ENCODE results near the gene ALDH2.
A peak's percentile ranks its signal among the peaks of the same experiment; 100 is the strongest.

ALDH2 gene

GRCh38 chr12:111789779-111790178 is 23.0 kb downstream of the ALDH2 start:
- Mint-ChIP-seq H3K27ac (no peak overlapping the region), H3K36me3 (ENCODE audit: low read depth) (peaks cover 45% of the 10 kb centered on the region), H3K4me1 (no peaks in the 10 kb centered on the region), H3K27me3 (ENCODE audit: low read depth, poor library complexity) (no peaks in the 10 kb centered on the region), H3K4me3 (no peak overlapping the region), H3K9me3 (no peaks in the 10 kb centered on the region)
- no peak for TF ChIP-seq CTCF (IDR thresholded peaks at IDR 0.05)
- DNase-seq, result no peak

GRCh38 chr12:111791507-111791906 is 24.8 kb downstream of the ALDH2 start:
- Mint-ChIP-seq H3K9me3 (no peaks in the 10 kb centered on the region), H3K27me3 (ENCODE audit: low read depth, poor library complexity) (no peaks in the 10 kb centered on the region), H3K4me1 (no peaks in the 10 kb centered on the region), H3K27ac (no peak overlapping the region), H3K36me3 (ENCODE audit: low read depth) (peaks cover 35% of the 10 kb centered on the region), H3K4me3 (no peak overlapping the region)
- DNase-seq, result no peak
- TF ChIP-seq CTCF (IDR thresholded peaks at IDR 0.05), result no peak

GRCh38 chr12:111792155-111792855 is 25.6 kb downstream of the ALDH2 start:
- Mint-ChIP-seq H3K4me1 (no peaks in the 10 kb centered on the region), H3K27ac (peak overlapping the region; percentile 42), H3K27me3 (ENCODE audit: low read depth, poor library complexity) (no peaks in the 10 kb centered on the region), H3K4me3 (no peak overlapping the region), H3K36me3 (ENCODE audit: low read depth) (peaks cover 31% of the 10 kb centered on the region), H3K9me3 (no peaks in the 10 kb centered on the region)
- no peak for DNase-seq
- no peak for TF ChIP-seq CTCF (IDR thresholded peaks at IDR 0.05)

GRCh38 chr12:111792856-111793235 is 26.1 kb downstream of the ALDH2 start:
- no peaks in the 10 kb centered on the region for H3K27me3 Mint-ChIP-seq (ENCODE audit: low read depth, poor library complexity)
- H3K4me1 Mint-ChIP-seq, result no peaks in the 10 kb centered on the region
- no peaks in the 10 kb centered on the region for H3K9me3 Mint-ChIP-seq
- peaks cover 33% of the 10 kb centered on the region for H3K36me3 Mint-ChIP-seq (ENCODE audit: low read depth)
- no peak overlapping the region for H3K27ac Mint-ChIP-seq
- no peak overlapping the region for H3K4me3 Mint-ChIP-seq
- no peak for TF ChIP-seq CTCF (IDR thresholded peaks at IDR 0.05)
- no peak for DNase-seq

- Mint-ChIP-seq H3K27ac (peak overlapping the region; percentile 23), H3K4me1 (no peaks in the 10 kb centered on the region), H3K9me3 (no peaks in the 10 kb centered on the region), H3K36me3 (ENCODE audit: low read depth) (peaks cover 58% of the 10 kb centered on the region), H3K4me3 (no peak overlapping the region), H3K27me3 (ENCODE audit: low read depth, poor library complexity) (peaks cover 4% of the 10 kb centered on the region)
- no peak for DNase-seq
- TF ChIP-seq CTCF (IDR thresholded peaks at IDR 0.05), result no peak
Observed at GRCh38 chr12:111798182-111798581, 31.4 kb downstream of the ALDH2 start.

GRCh38 chr12:111799758-111800157 is 33.0 kb downstream of the ALDH2 start:
- DNase-seq, result no peak
- Mint-ChIP-seq H3K27me3 (ENCODE audit: low read depth, poor library complexity) (peaks cover 4% of the 10 kb centered on the region), H3K27ac (no peak overlapping the region), H3K36me3 (ENCODE audit: low read depth) (peaks cover 55% of the 10 kb centered on the region), H3K4me1 (no peaks in the 10 kb centered on the region), H3K4me3 (no peak overlapping the region), H3K9me3 (no peaks in the 10 kb centered on the region)
- no peak for TF ChIP-seq CTCF (IDR thresholded peaks at IDR 0.05)

Measured in nephron progenitor cell (in vitro differentiated cells).